ENCODE measurements around the gene POM121L2.

- TF ChIP-seq CTCF (IDR thresholded peaks at IDR 0.05): no peak
- no peak for TF ChIP-seq POLR2A (IDR thresholded peaks at IDR 0.05)
These were observed 46.7 kb upstream of the POM121L2 start for GRCh38 chr6:27358786-27359185.

Measured in tibial nerve (tissue), 3 donors.